Stimulated activated naive CD4-positive, alpha-beta T cell treated with Interleukin-2 at 50 U/mL for 16 hours (primary cell): ENCODE results near the gene KCNQ1.
"Not testable (repeated sequence)": the region's sequence is repeated elsewhere in the genome, so short reads cannot be mapped to it uniquely, and the experiment has no call there.

Source experiments
- DNase-seq: peaks from one replicate; lab custom pipeline; 2025; lab: John Stamatoyannopoulos, UW

KCNQ1 gene

GRCh38 chr11:2592559-2593392, 148.0 kb downstream of the KCNQ1 start:
- no peak for DNase-seq

GRCh38 chr11:2593393-2593950, 148.7 kb downstream of the KCNQ1 start:
- DNase-seq, result no peak

GRCh38 chr11:2594267-2594666, 149.5 kb downstream of the KCNQ1 start:
- no peak for DNase-seq

- DNase-seq, result no peak
Observed at GRCh38 chr11:2595204-2595603, 150.4 kb downstream of the KCNQ1 start.

GRCh38 chr11:2599561-2600189, 154.9 kb downstream of the KCNQ1 start:
- no peak for DNase-seq

GRCh38 chr11:2609345-2609744, 164.5 kb downstream of the KCNQ1 start:
- DNase-seq, result no peak

- DNase-seq, result no peak
Observed at GRCh38 chr11:2612884-2613571, 168.2 kb downstream of the KCNQ1 start.

- no peak for DNase-seq
Observed at GRCh38 chr11:2621894-2622293, 177.1 kb downstream of the KCNQ1 start.

GRCh38 chr11:2625183-2625582, 180.4 kb downstream of the KCNQ1 start:
- no peak for DNase-seq

- no peak for DNase-seq
Observed at GRCh38 chr11:2630679-2631078, 185.9 kb downstream of the KCNQ1 start.

GRCh38 chr11:2631161-2631560, 186.4 kb downstream of the KCNQ1 start:
- no peak for DNase-seq

- not testable (repeated sequence) for DNase-seq
Observed at GRCh38 chr11:2639763-2640162, 195.0 kb downstream of the KCNQ1 start.

GRCh38 chr11:2641623-2642022, 196.8 kb downstream of the KCNQ1 start:
- DNase-seq, result no peak

- no peak for DNase-seq
Observed at GRCh38 chr11:2643746-2644145, 198.9 kb downstream of the KCNQ1 start.

- DNase-seq, result no peak
Observed at GRCh38 chr11:2644844-2645778, 200.3 kb downstream of the KCNQ1 start.

- DNase-seq, result no peak
Observed at GRCh38 chr11:2645779-2646118, 200.9 kb downstream of the KCNQ1 start.

- DNase-seq, result no peak
Observed at GRCh38 chr11:2647167-2647566, 202.4 kb downstream of the KCNQ1 start.

- no peak for DNase-seq
Observed at GRCh38 chr11:2647953-2648352, 203.1 kb downstream of the KCNQ1 start.

GRCh38 chr11:2649400-2649799, 204.6 kb downstream of the KCNQ1 start:
- DNase-seq, result no peak

GRCh38 chr11:2649848-2650247, 205.0 kb downstream of the KCNQ1 start:
- DNase-seq, result no peak

GRCh38 chr11:2650343-2650867, 205.6 kb downstream of the KCNQ1 start:
- DNase-seq, result no peak
